ENCODE data around the gene ARL6IP4.

DNA sequence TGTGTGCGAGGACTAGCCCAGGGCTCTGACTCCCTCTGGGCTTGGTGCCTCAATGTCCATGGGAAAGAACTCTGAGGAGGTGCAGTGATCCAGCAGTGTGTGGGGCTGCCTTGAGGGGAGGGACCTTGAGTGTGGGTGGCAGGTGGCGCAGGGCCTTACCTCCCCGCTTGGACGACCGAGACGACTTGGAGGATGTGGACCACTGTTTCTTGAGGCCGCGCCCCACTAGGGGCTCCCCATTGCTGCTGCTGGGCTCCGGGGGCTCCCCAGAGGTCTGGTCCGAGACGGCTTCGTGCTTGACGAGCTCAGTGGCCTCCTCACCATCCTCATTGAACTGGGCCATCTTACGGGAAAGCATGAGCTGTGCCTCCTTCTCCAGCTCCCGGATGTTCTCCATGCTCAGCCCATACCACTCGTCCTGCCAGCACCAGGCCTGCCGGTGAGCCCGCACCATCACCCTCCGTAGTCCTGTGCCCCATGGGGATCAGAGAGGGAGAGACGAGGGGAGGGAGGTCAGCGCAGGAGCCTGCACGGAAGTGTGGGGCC is 24.7 kb downstream of the ARL6IP4 start:
- TF ChIP-seq POLR2A (IDR thresholded peaks at IDR 0.05) = no peak
- no peak for TF ChIP-seq CTCF (IDR thresholded peaks at IDR 0.05)

Data from lower leg skin (tissue), 3 donors.